ENCODE measurements around the gene TRIM44.
"Not testable (repeated sequence)": the region's sequence is repeated elsewhere in the genome, so short reads cannot be mapped to it uniquely, and the experiment has no call there.

The TRIM44 gene

GRCh38 chr11:35672608-35673007 lies 10.0 kb downstream of the TRIM44 start:
- no peak for DNase-seq (ENCODE audit: low spot score)

DNA sequence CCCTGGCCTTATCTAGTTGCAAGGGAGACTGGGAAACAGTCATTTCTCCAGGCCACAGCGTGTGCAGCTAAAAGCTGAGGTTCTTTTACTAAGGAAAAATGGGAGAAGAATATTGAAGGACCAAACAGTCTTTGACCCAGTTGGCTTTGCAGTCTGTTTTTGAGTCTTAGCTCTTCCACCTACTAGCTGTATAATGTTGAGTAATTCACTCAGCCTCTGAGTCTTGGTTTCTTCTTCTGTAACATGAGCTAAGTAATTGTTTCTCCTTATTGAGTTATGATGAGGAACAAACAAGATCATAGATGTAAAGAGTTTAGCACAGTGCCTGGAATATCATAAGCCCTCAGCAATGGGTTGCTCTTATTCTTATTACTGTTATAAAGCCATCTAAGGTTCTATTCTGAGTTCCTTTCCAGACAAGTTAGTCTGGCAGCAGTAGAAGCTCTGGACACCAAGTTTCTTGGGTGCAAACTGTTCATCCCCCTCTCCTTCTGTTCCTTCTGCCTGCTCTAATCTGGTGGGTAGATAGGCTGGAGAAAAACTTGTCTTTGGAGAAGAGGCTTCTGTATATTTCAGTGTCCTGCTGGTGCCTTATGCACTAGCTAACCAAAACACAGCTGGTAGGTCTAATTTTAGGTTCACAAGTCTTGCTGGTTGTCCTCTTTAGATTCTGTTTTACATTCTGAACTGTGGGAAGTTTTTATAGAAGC lies 13.5 kb downstream of the TRIM44 start:
- no peak for DNase-seq (ENCODE audit: low spot score)

- no peak for DNase-seq (ENCODE audit: low spot score)
Observed at GRCh38 chr11:35676611-35676965, 14.0 kb downstream of the TRIM44 start.

GRCh38 chr11:35677904-35678303 lies 15.3 kb downstream of the TRIM44 start:
- no peak for DNase-seq (ENCODE audit: low spot score)

DNA sequence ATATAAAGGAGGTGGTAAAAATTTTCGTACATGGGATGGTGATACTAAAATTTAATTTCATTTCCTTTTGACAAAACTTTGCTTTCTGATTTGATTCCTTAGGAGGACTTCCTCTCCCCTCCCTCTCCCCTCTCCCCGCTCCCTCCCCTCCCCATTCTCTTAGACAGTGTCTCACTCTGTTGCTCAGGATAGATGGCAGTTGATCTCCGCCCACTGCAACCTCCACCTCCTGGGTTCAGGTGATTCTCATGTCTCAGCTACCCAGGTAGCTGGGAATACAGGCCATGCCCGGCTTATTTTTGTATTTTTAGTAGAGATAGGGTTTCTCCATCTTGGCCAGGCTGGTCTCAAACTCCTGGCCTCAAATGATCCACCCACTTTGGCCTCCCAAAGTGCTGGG lies 15.9 kb downstream of the TRIM44 start:
- no peak for DNase-seq (ENCODE audit: low spot score)

DNA sequence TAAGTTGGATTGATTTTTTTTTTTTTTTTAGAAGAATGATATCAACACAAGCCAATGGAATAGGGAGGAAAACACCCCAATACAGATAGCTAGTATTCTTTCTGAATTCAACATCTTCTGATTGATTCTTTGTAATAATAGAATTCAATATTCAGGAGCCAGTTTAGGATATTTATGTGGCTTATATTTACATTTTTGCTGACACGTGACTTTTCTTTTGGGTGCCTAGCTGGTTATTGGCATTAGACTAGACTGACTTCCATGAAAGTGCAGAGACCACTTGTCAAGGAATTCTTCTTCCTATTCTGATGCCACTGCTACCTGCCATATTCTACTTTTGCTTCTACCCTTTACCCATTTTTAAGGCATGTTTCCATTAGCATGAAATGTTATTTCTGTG lies 16.4 kb downstream of the TRIM44 start:
- DNase-seq (ENCODE audit: low spot score), result no peak

DNA sequence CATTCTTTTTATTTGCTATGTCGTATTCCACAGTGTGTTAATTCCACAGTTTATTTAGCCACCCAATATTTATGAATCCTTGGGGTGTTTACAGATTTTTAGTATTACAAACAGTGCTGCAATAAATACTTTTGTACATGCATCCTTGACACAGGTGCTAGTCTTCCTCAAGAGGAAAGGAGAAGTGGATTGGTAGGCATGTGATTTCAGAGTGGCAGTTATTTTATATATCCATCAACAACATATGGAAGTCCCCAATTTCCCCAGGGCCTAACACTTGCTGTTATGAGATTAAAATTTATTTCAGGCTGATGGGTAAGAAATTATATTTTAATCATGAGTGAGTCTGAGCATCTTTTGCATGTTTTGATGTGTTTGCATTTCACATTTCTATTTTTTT lies 17.9 kb downstream of the TRIM44 start:
- DNase-seq (ENCODE audit: low spot score), result no peak

DNA sequence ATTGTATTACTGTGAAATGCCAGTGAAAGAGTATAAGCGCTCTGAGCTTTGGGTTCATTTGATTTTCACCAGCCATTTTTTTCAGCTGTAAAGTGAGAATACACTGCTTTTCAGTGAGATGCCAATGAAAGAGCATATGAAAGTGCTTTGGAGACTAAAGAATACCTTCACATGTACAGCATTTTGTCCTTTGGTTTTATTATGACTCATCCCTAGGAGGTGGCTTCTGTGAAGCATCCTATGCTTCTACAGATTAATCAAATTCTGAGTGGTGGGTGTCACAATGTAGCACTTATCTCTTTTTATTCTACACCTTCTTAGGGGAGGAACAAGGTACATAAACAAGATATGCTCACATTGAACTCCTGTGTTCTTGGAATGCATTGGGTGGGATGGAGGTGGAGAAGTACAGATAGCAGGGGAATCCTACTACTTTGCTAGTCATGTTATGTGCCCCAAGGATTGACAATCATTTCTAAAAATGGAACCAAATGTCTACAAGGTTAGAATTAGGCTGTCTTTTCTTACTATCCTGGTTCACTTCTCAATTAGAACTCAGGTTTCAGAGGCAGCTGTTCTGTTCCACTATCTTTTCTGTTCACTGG lies 18.7 kb downstream of the TRIM44 start:
- no peak for DNase-seq (ENCODE audit: low spot score)

GRCh38 chr11:35682230-35683173 lies 19.9 kb downstream of the TRIM44 start:
- DNase-seq (ENCODE audit: low spot score), result no peak

- no peak for DNase-seq (ENCODE audit: low spot score)
Observed at GRCh38 chr11:35683728-35684339, 21.3 kb downstream of the TRIM44 start.

- DNase-seq (ENCODE audit: low spot score), result no peak
Observed at GRCh38 chr11:35688023-35688422, 25.4 kb downstream of the TRIM44 start.

GRCh38 chr11:35689081-35689996 lies 26.8 kb downstream of the TRIM44 start:
- no peak for DNase-seq (ENCODE audit: low spot score)

DNA sequence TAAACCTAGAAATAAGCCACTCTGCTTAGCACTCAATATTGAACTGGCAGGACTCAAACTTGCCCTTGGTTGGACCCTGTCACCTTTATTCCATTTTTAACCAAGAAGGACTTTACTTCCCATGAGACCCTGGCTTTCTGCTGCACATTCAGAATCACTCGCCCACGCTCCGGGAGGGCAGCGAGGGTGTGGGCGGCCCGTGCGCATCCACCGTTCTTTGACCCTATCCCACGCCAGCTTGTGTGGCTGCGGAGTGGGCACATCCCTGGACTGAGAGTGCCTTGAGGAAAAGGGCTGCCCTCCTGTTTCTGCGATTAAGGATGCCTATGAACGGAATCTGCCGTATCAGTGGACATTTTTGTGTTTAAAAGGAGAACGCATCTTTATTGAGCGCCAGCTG lies 39.6 kb downstream of the TRIM44 start:
- no peak for DNase-seq (ENCODE audit: low spot score)

DNA sequence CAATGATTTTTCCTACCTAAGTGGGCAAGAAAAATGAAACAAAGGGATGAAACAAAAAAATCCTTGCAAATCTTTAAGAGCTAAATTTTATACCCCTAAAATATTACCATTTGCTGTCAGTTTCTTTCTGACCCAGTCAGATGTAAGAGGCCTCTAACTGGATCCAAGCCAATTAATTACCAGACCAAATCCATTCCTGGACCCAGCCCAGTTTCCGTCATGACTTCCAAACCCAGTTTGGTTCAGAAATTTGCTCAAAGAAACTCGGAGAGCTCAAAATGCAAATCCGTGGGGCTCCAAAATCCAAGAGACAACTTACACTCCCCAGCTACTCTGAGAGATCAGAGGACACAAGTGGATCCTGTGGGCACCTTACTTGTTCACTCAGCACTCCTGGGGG lies 46.8 kb downstream of the TRIM44 start:
- DNase-seq (ENCODE audit: low spot score), result no peak

GRCh38 chr11:35711173-35711910 lies 48.8 kb downstream of the TRIM44 start:
- DNase-seq (ENCODE audit: low spot score), result no peak

DNA sequence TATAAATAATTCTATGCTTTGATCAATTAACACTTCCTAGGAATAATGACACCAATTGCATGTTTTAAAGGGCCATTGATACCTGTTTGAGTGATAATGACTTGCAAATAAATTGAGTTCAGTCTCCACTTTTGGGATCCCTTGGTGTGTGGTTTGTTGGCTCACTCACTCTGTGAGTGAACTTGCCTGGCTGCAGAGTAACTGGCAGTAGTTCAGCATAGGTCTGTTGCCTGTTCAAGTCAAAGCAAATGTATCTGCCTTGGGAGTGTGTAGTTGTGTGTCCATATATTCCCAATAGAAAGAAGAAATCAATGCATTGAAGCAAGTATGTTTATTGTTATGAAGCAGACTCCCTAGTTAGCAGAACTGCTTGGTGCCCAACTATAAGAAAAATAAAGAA lies 49.3 kb downstream of the TRIM44 start:
- DNase-seq (ENCODE audit: low spot score), result no peak

DNA sequence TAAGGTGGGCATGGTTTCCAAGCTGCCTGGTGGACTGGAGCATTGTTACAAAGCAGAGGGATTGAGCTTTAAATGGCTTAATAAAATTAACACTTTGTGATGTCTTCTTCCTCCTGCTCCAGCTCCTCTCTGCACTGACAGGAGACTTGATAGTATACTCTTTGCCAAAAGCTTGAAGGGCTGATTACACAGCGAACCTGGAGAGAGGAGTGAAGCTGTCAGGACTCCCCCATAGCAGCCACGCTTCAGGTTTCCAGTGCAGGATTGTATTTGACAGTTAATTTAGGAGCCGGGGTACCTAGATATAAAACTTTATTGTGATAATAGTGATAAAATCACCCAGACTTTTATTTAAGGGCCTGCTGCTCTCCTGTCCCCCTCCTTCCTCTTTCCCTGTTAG lies 50.0 kb downstream of the TRIM44 start:
- DNase-seq (ENCODE audit: low spot score), result no peak

- DNase-seq (ENCODE audit: low spot score), result no peak
Observed at GRCh38 chr11:35714882-35715627, 52.5 kb downstream of the TRIM44 start.

GRCh38 chr11:35715677-35716076 lies 53.1 kb downstream of the TRIM44 start:
- DNase-seq (ENCODE audit: low spot score), result not testable (repeated sequence)

GRCh38 chr11:35717043-35717442 lies 54.5 kb downstream of the TRIM44 start:
- DNase-seq (ENCODE audit: low spot score), result no peak
